HepG2 (cell line): Measurements from ENCODE around the gene VPS13D. TPM values are rescaled to one million over a fixed set of nuclear protein-coding genes. Genes with fewer than 3 reads are reported as not detected.

Source experiments
- ATAC-seq: fragments of 200-7000 bp; cut with Tn5 transposase; 3 replicates; pipeline ENCODE4 v1.9.1; 2020; ENCODE audit warnings: mild to moderate bottlenecking, moderate library complexity
- BruUV-seq: library from RNA; stranded (reverse); fragments of 400-500 nt; replicated peaks from 2 replicates; lab custom pipeline; 2021; lab: Mats Ljungman, UMichigan
- CTCF ChIA-PET: fragments of 300-600 bp; formaldehyde crosslinking; extraction: SDS; loops from one replicate; lab custom pipeline; 2021; ENCODE audit warnings: low total read pairs, inconsistent platforms, low intra/inter-chr PET ratio; lab: Yijun Ruan, JAX
- POLR2A ChIA-PET: fragments of 350-600 bp; sonication (Branson Sonifier 250); formaldehyde crosslinking; loops from one replicate; lab custom pipeline; 2020; ENCODE audit warnings: antibody characterized with exemption, inconsistent platforms; lab: Yijun Ruan, JAX
- DNase-seq: peaks from one replicate; pipeline ENCODE4 v3.0.0-alpha.2; 2015; ENCODE audit warnings: low spot score
- FAIRE-seq: peaks from 3 replicates; lab custom pipeline; 2011; peaks lifted over from hg19 to GRCh38; lab: Jason Lieb, UNC
- H2AFZ ChIP-seq: one replicate; pipeline ENCODE4 v1.6.1; 2011; ENCODE audit warnings: low read length, inconsistent platforms
- H3K27ac ChIP-seq: fragments of 300-600 bp; 3 replicates; pipeline ENCODE4 v1.8.0; 2011; ENCODE audit warnings: mixed run types, mild to moderate bottlenecking, mixed read lengths, low read length, inconsistent platforms; ENCODE audit not compliant: insufficient read depth; ENCODE audit errors: extremely low read length
- H3K27me3 ChIP-seq, 2 experiments: fragments of 200-600 bp in 1 of 2; 2 replicates in 1 of 2; 3 replicates in 1 of 2; pipeline versions ENCODE4 v1.6.0 to v1.8.0; 2011; ENCODE audit warnings: low read length in 2 of 2, mild to moderate bottlenecking in 2 of 2, moderate library complexity in 2 of 2, inconsistent platforms in 1 of 2; ENCODE audit not compliant: insufficient read depth in 2 of 2, control insufficient read depth in 1 of 2
- H3K36me3 ChIP-seq, 2 experiments: fragments of 200-600 bp in 1 of 2; replicated peaks in 1 of 2; 2 replicates in 1 of 2; 3 replicates in 1 of 2; pipeline versions ENCODE4 v1.5.1 to v1.8.0; 2011; ENCODE audit warnings: low read length in 2 of 2, inconsistent platforms in 1 of 2; ENCODE audit not compliant: insufficient read depth in 2 of 2, control insufficient read depth in 1 of 2
- H3K4me1 ChIP-seq: 2 replicates; pipeline ENCODE4 v1.5.1; 2012; ENCODE audit warnings: low read length, inconsistent platforms; ENCODE audit not compliant: insufficient read depth
- H3K4me2 ChIP-seq: 2 replicates; pipeline ENCODE4 v1.6.0; 2011; ENCODE audit warnings: low read depth, low read length, inconsistent platforms
- H3K4me3 ChIP-seq, 3 experiments: fragments of 200-600 bp in 1 of 3; sonication (generic), shearing (Covaris generic) in 1 of 3; replicated peaks in 1 of 3; 2 replicates each; pipeline ENCODE4 v1.5.1; 2011 to 2016; ENCODE audit warnings: low read length in 3 of 3, inconsistent platforms in 2 of 3, low read depth in 2 of 3, mild to moderate bottlenecking in 2 of 3, control low read depth in 1 of 3, mixed read lengths in 1 of 3; ENCODE audit not compliant: insufficient read depth in 1 of 3
- H3K79me2 ChIP-seq: one replicate; pipeline ENCODE4 v1.6.1; 2011; ENCODE audit warnings: low read length, inconsistent platforms; ENCODE audit not compliant: insufficient read depth
- H3K9ac ChIP-seq: 2 replicates; pipeline ENCODE4 v1.6.0; 2011; ENCODE audit warnings: mild to moderate bottlenecking, low read depth, low read length, inconsistent platforms; ENCODE audit not compliant: insufficient read depth
- H3K9me3 ChIP-seq: 2 replicates; pipeline ENCODE4 v1.5.1; 2012; ENCODE audit warnings: mild to moderate bottlenecking, low read length
- H4K20me1 ChIP-seq: 2 replicates; pipeline ENCODE4 v1.6.0; 2011; ENCODE audit warnings: inconsistent platforms, mild to moderate bottlenecking, low read length, moderate library complexity; ENCODE audit not compliant: insufficient read depth
- BATF2 ChIP-seq: sonication (generic); formaldehyde crosslinking; IDR thresholded peaks from 2 replicates; pipeline ENCODE4 v1.8.0; 2022; ENCODE audit warnings: mild to moderate bottlenecking, missing genetic modification reagents, moderate library complexity
- ZBTB1 ChIP-seq: sonication (generic); formaldehyde crosslinking; IDR thresholded peaks from 2 replicates; pipeline ENCODE4 v1.4.0; 2020; ENCODE audit warnings: missing genetic modification reagents, borderline replicate concordance
- WGBS: methylation state at CpG from one replicate; pipeline ENCODE4 v1.1.6; 2017; ENCODE audit warnings: low lambda C conversion rate; 5-methylcytosine and 5-hydroxymethylcytosine counted together
- in situ Hi-C: cut with HindIII; loops from 2 replicates; pipeline ENCODE4 v1.10.0; 2017; ENCODE audit warnings: low pct_unique_long_range_greater_than_20kb; ENCODE audit not compliant: extremely low pct_ligation_motif_present
- intact Hi-C: fragments of 100-400 bp; cut with micrococcal nuclease; formaldehyde crosslinking; loops from one replicate; pipeline ENCODE4 v1.10.0; 2022; ENCODE audit not compliant: unreplicated experiment
- polyA plus RNA-seq, 8 experiments: library from polyadenylated mRNA; depleted of rRNA in 3 of 8; stranded (reverse) in 7 of 8; unstranded in 1 of 8; fragments of >200 nt; fragmentation: Illumina TruSeq in 4 of 8; extraction: Trizol in 4 of 8; gene quantifications; 2 replicates each; pipeline versions ENCODE4 v1.2.1 to v1.2.3, GENCODE V29; 2011 to 2016; ENCODE audit warnings: low read depth in 4 of 8, missing spikeins in 1 of 8, mixed read lengths in 1 of 8; ENCODE audit not compliant: insufficient read depth in 1 of 8
- total RNA-seq, 5 experiments: library from RNA; depleted of rRNA; stranded (reverse); fragments of >200 nt; fragmentation: Illumina TruSeq; extraction: Trizol; gene quantifications; 2 replicates each; pipeline ENCODE4 v1.2.3, GENCODE V29; 2016; ENCODE audit warnings: low read depth in 1 of 5

The VPS13D gene
- total and polyA plus RNA-seq, 2 of the 13 experiments (the other 11 are each of a cell fraction or from before 2014, with no cell fraction given) = 8.6 to 13.9 TPM

DNA sequence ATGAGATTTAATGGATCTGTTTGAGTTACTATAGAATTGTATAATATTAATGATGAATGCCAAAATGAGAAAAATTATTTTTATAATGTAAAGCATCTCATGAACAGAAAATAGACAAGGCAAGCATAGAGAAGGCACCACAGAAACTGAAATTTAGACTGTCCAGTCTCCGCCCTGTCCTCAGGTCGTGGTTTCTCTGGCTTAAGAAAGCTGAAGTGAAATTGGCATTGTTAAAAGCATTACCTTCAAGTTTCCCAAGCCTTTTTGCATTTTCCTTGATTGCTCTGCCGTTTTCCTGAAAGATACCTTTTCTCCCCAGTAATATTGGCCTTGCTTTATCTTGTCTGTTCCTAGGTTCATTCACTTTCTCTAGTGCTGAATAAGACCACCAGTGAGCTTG, 58.0 kb downstream of the VPS13D start:
- Histone ChIP-seq H3K27me3 (no peaks in the 10 kb centered on the region), H3K4me3 (no peak overlapping the region), H3K36me3 (peaks cover 4 to 23% of the 10 kb centered on the region in 2 experiments), H3K9ac (no peak overlapping the region), H3K79me2 (no peaks in the 10 kb centered on the region), H3K27ac (no peak overlapping the region), H2AFZ (no peak overlapping the region), H3K4me2 (no peak overlapping the region), H4K20me1 (no peaks in the 10 kb centered on the region), H3K9me3 (no peaks in the 10 kb centered on the region), H3K4me1 (no peaks in the 10 kb centered on the region)
- intact Hi-C loops (no loop called here), in situ Hi-C loops (no loop called here)
- DNase-seq (no peak), ATAC-seq (no peak), FAIRE-seq (no peak)
- ChIA-PET CTCF (no interaction called here), POLR2A (no interaction called here)
- 90% methylated on average over 3 of the region's 3 CpGs for WGBS
- BruUV-seq = no TSS peak
- no peak for TF ChIP-seq BATF2 (CRISPR knock-in tag)

- no peak overlapping the region for H3K27ac ChIP-seq
- whole genome bisulfite sequencing = 100% methylated on average over 1 of the region's 1 CpG
- H2AFZ ChIP-seq = no peak overlapping the region
- intact Hi-C loops (no loop called here), in situ Hi-C loops (no loop called here)
- no peak overlapping the region for H3K4me2 ChIP-seq
- H3K79me2 ChIP-seq = no peaks in the 10 kb centered on the region
- BruUV-seq = no TSS peak
- POLR2A ChIA-PET = no interaction called here
- DNase-seq (no peak), FAIRE-seq (no peak), ATAC-seq (no peak)
- H3K4me1 ChIP-seq = no peaks in the 10 kb centered on the region
- no peaks in the 10 kb centered on the region for H4K20me1 ChIP-seq
- H3K36me3 ChIP-seq = peaks cover 4 to 21% of the 10 kb centered on the region in 2 experiments; a peak in 4 of 5 replicates
- TF ChIP-seq ZBTB1 = no peak
- no peaks in the 10 kb centered on the region for H3K27me3 ChIP-seq
- H3K4me3 ChIP-seq = no peak overlapping the region
- no peak overlapping the region for H3K9ac ChIP-seq
- CTCF ChIA-PET = no interaction called here
- no peaks in the 10 kb centered on the region for H3K9me3 ChIP-seq
Observed at GRCh38 chr1:12290828-12291227, 61.0 kb downstream of the VPS13D start.
